KMS-11 (cell line): ENCODE data around the gene MTURN.

Source experiments
- H2AFZ ChIP-seq: fragments of 200-600 bp; sonication (generic); 2 replicates; pipeline ENCODE4 v1.6.1; 2016; ENCODE audit warnings: antibody characterized with exemption, mixed run types, low read depth
- H3K27ac ChIP-seq: fragments of 200-600 bp; sonication (generic); 2 replicates; pipeline ENCODE4 v1.6.1; 2016; ENCODE audit warnings: mild to moderate bottlenecking, mixed run types
- H3K27me3 ChIP-seq: fragments of 200-600 bp; sonication (generic); 2 replicates; pipeline ENCODE4 v1.6.1; 2017; ENCODE audit warnings: mild to moderate bottlenecking, low read depth, mixed run types, moderate library complexity; ENCODE audit not compliant: insufficient read depth
- H3K36me3 ChIP-seq: fragments of 200-600 bp; sonication (generic); 2 replicates; pipeline ENCODE4 v1.6.1; 2017; ENCODE audit warnings: mild to moderate bottlenecking, mixed run types; ENCODE audit not compliant: insufficient read depth
- H3K4me1 ChIP-seq: fragments of 200-600 bp; sonication (generic); 2 replicates; pipeline ENCODE4 v1.6.1; 2016; ENCODE audit warnings: mild to moderate bottlenecking, low read depth, mixed run types; ENCODE audit not compliant: poor library complexity, severe bottlenecking
- H3K4me2 ChIP-seq: fragments of 200-600 bp; sonication (generic); 2 replicates; pipeline ENCODE4 v1.7.0; 2016; ENCODE audit warnings: mild to moderate bottlenecking, mixed run types
- H3K4me3 ChIP-seq: fragments of 200-600 bp; sonication (generic); IDR thresholded peaks from 2 replicates; pipeline ENCODE4 v1.6.1; 2017; ENCODE audit warnings: low read depth, low read length, mixed read lengths; ENCODE audit not compliant: insufficient read depth
- H3K79me2 ChIP-seq: fragments of 200-600 bp; sonication (generic); 2 replicates; pipeline ENCODE4 v1.6.1; 2016; ENCODE audit warnings: low read depth, mixed run types; ENCODE audit not compliant: insufficient read depth
- H3K9ac ChIP-seq: fragments of 200-600 bp; sonication (generic); 2 replicates; pipeline ENCODE4 v1.6.1; 2016; ENCODE audit warnings: mild to moderate bottlenecking, mixed run types
- H4K20me1 ChIP-seq: fragments of 200-600 bp; sonication (generic); 2 replicates; pipeline ENCODE4 v1.6.1; 2016; ENCODE audit warnings: mild to moderate bottlenecking, mixed run types; ENCODE audit not compliant: insufficient read depth
- CTCF ChIP-seq: fragments of 200-600 bp; sonication (generic); conservative IDR thresholded peaks from 2 replicates; pipeline ENCODE4 v1.6.1; 2017; ENCODE audit warnings: low read depth, mild to moderate bottlenecking, antibody characterized with exemption, low read length, moderate library complexity, mixed read lengths

MTURN gene

GRCh38 chr7:30201161-30201666, 66.4 kb downstream of the MTURN start:
- H2AFZ ChIP-seq, result no peak overlapping the region
- H3K27ac ChIP-seq, result no peak overlapping the region
- H3K9ac ChIP-seq, result no peak overlapping the region
- no peaks in the 10 kb centered on the region for H4K20me1 ChIP-seq
- no peaks in the 10 kb centered on the region for H3K27me3 ChIP-seq
- no peaks in the 10 kb centered on the region for H3K4me1 ChIP-seq
- no peak overlapping the region for H3K4me2 ChIP-seq
- no peak for TF ChIP-seq CTCF
- H3K36me3 ChIP-seq, result no peaks in the 10 kb centered on the region
- no peaks in the 10 kb centered on the region for H3K79me2 ChIP-seq
- no peak overlapping the region for H3K4me3 ChIP-seq

GRCh38 chr7:30201921-30202320, 67.1 kb downstream of the MTURN start:
- Histone ChIP-seq H3K4me2 (no peak overlapping the region), H2AFZ (no peak overlapping the region)

GRCh38 chr7:30202671-30203070, 67.9 kb downstream of the MTURN start:
- no peaks in the 10 kb centered on the region for H3K79me2 ChIP-seq
- H4K20me1 ChIP-seq, result no peaks in the 10 kb centered on the region
- H2AFZ ChIP-seq, result no peak overlapping the region
- H3K9ac ChIP-seq, result no peak overlapping the region
- no peak overlapping the region for H3K4me3 ChIP-seq
- H3K27me3 ChIP-seq, result no peaks in the 10 kb centered on the region
- no peaks in the 10 kb centered on the region for H3K36me3 ChIP-seq
- no peak for TF ChIP-seq CTCF
- H3K4me2 ChIP-seq, result no peak overlapping the region
- no peak overlapping the region for H3K27ac ChIP-seq
- no peaks in the 10 kb centered on the region for H3K4me1 ChIP-seq

More at GRCh38 chr7:30201921-30202320, 67.1 kb downstream of the MTURN start:
- no peaks in the 10 kb centered on the region for H3K79me2 ChIP-seq
- H3K27me3 ChIP-seq, result no peaks in the 10 kb centered on the region
- H3K9ac ChIP-seq, result no peak overlapping the region
- H3K4me3 ChIP-seq, result no peak overlapping the region
- no peaks in the 10 kb centered on the region for H4K20me1 ChIP-seq
- no peaks in the 10 kb centered on the region for H3K4me1 ChIP-seq
- no peak overlapping the region for H3K27ac ChIP-seq
- no peaks in the 10 kb centered on the region for H3K36me3 ChIP-seq
- no peak for TF ChIP-seq CTCF

GRCh38 chr7:30206491-30206890, 71.7 kb downstream of the MTURN start:
- Histone ChIP-seq H3K4me2 (no peak overlapping the region), H3K79me2 (no peaks in the 10 kb centered on the region), H2AFZ (no peak overlapping the region), H3K36me3 (no peaks in the 10 kb centered on the region), H3K4me3 (no peak overlapping the region), H3K9ac (no peak overlapping the region), H4K20me1 (no peaks in the 10 kb centered on the region), H3K27me3 (no peaks in the 10 kb centered on the region), H3K4me1 (no peaks in the 10 kb centered on the region), H3K27ac (no peak overlapping the region)
- TF ChIP-seq CTCF, result no peak

GRCh38 chr7:30206942-30207341, 72.2 kb downstream of the MTURN start:
- Histone ChIP-seq H3K4me3 (no peak overlapping the region), H2AFZ (no peak overlapping the region)

More at GRCh38 chr7:30206942-30207341, 72.2 kb downstream of the MTURN start:
- no peaks in the 10 kb centered on the region for H3K79me2 ChIP-seq
- H3K27ac ChIP-seq, result no peak overlapping the region
- H4K20me1 ChIP-seq, result no peaks in the 10 kb centered on the region
- no peaks in the 10 kb centered on the region for H3K27me3 ChIP-seq
- no peaks in the 10 kb centered on the region for H3K4me1 ChIP-seq
- no peaks in the 10 kb centered on the region for H3K36me3 ChIP-seq
- H3K9ac ChIP-seq, result no peak overlapping the region
- no peak for TF ChIP-seq CTCF
- no peak overlapping the region for H3K4me2 ChIP-seq
